ENCODE results near the gene CCDC9B. TPM values are rescaled to one million over a fixed set of nuclear protein-coding genes. Genes with fewer than 3 reads are reported as not detected.

The CCDC9B gene
- total and polyA plus RNA-seq, 2 donors (not counting 1 experiment from before 2014, with no cell fraction given), result 2.0 to 38.0 TPM

DNA sequence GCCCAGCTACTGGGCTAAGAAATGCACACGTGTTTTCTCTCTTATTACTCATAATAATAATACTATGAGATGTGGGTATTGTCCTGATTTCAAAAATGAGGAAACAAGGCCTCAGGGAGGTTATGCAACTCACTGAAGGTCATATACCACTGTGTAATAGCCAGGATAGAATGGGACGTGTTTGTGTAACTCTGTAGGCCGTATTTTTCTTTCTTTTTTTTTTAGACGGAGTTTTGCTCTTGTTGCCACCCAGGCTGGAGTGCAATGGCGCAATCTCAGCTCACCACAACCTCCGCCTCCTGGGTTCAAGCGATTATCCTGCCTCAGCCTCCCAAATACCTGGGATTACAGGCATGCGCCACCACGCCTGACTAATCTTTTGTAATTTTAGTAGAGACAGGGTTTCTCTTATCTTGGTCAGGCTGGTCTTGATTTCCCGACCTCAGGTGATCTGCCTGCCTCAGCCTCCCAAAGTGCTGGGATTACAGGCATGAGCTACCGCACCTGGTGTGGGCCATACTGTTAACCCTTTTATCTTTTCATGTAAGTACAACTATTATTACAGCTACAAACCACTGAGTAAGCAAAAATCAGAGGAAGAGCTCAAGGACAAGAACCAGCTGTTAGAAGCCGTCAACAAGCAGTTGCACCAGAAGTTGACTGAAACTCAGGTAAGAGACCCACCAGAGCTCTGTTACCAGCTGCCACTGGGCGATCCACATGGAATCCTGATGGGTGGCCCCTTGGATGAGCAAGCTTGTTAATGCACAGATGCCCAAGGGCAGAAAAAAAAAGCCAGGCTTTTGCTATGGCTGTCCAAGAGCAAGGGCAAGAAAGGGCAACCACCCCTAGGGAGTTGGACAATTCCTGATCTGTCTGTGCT, 48.4 kb upstream of the CCDC9B start:
- Histone ChIP-seq H2AFZ (ENCODE audit: low read length) (no peak overlapping the region), H3K4me3 (replicated peaks in 1 of 4; ENCODE audit: control extremely low read depth in 1 of 4, insufficient read depth in 1 of 4, low read depth in 3 of 4, low read length in 4 of 4) (no peak overlapping the region), H3K4me1 (ENCODE audit: control insufficient read depth, extremely low read depth, insufficient read depth, low read length) (peaks cover 2% of the 10 kb centered on the region), H4K20me1 (ENCODE audit: control insufficient read depth, extremely low read depth, insufficient read depth, low read length) (no peaks in the 10 kb centered on the region), H3K4me2 (ENCODE audit: extremely low read depth, insufficient read depth, low read length) (no peak overlapping the region), H3K79me2 (ENCODE audit: control insufficient read depth, insufficient read depth, low read length) (peaks cover 16% of the 10 kb centered on the region), H3K36me3 (ENCODE audit: control insufficient read depth, insufficient read depth, low read length) (peaks cover 6% of the 10 kb centered on the region), H3K9ac (ENCODE audit: insufficient read depth, low read length) (no peak overlapping the region), H3K9me3 (ENCODE audit: control insufficient read depth, insufficient read depth, low read depth, low read length) (no peaks in the 10 kb centered on the region), H3K27ac (ENCODE audit: insufficient read depth, low read length) (no peak overlapping the region), H3K27me3 (ENCODE audit: control insufficient read depth, insufficient read depth, low read length) (no peaks in the 10 kb centered on the region)
- peak in 1 of 2 donors; percentile 13 for DNase-seq (ENCODE audit: low read depth in 2 of 2)
- TF ChIP-seq, protein P1, sequence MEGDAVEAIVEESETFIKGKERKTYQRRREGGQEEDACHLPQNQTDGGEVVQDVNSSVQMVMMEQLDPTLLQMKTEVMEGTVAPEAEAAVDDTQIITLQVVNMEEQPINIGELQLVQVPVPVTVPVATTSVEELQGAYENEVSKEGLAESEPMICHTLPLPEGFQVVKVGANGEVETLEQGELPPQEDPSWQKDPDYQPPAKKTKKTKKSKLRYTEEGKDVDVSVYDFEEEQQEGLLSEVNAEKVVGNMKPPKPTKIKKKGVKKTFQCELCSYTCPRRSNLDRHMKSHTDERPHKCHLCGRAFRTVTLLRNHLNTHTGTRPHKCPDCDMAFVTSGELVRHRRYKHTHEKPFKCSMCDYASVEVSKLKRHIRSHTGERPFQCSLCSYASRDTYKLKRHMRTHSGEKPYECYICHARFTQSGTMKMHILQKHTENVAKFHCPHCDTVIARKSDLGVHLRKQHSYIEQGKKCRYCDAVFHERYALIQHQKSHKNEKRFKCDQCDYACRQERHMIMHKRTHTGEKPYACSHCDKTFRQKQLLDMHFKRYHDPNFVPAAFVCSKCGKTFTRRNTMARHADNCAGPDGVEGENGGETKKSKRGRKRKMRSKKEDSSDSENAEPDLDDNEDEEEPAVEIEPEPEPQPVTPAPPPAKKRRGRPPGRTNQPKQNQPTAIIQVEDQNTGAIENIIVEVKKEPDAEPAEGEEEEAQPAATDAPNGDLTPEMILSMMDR (conservative IDR thresholded peaks at IDR 0.05 in 1 of 2, IDR thresholded peaks at IDR 0.05 in 1 of 2; ENCODE audit: low read depth in 1 of 2, low read length in 2 of 2), result no peak
- no peak for TF ChIP-seq EZH2 (IDR thresholded peaks at IDR 0.05; ENCODE audit: low read length, missing control alignments)

DNA sequence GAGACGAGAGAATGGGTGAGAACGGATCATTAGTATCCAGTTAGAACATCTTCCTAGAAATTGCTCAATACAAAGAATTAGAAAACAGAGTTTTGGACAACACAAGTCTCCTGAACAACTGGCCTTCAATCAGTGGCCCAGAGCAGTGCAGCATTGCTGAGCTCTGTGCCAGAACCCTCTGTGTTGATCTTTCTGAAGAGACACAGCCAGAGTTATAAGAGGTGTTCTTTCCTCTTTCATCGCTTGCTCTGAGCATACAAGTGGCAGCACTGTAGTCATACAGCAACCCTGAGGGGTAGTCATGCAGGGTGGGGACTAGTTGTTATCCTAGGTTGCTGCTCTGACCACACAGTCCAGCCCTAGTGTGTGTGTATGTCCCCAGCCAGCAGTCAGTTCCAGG, 45.7 kb upstream of the CCDC9B start:
- Histone ChIP-seq H3K9me3 (ENCODE audit: control insufficient read depth, insufficient read depth, low read depth, low read length) (no peaks in the 10 kb centered on the region), H3K27me3 (ENCODE audit: control insufficient read depth, insufficient read depth, low read length) (no peaks in the 10 kb centered on the region), H3K4me2 (ENCODE audit: extremely low read depth, insufficient read depth, low read length) (no peak overlapping the region), H3K4me1 (ENCODE audit: control insufficient read depth, extremely low read depth, insufficient read depth, low read length) (peaks cover 5% of the 10 kb centered on the region), H3K27ac (ENCODE audit: insufficient read depth, low read length) (no peak overlapping the region), H3K79me2 (ENCODE audit: control insufficient read depth, insufficient read depth, low read length) (peaks cover 28% of the 10 kb centered on the region), H3K36me3 (ENCODE audit: control insufficient read depth, insufficient read depth, low read length) (peaks cover 4% of the 10 kb centered on the region), H3K4me3 (replicated peaks in 1 of 4; ENCODE audit: control extremely low read depth in 1 of 4, insufficient read depth in 1 of 4, low read depth in 3 of 4, low read length in 4 of 4) (no peak overlapping the region), H4K20me1 (ENCODE audit: control insufficient read depth, extremely low read depth, insufficient read depth, low read length) (no peaks in the 10 kb centered on the region), H2AFZ (ENCODE audit: low read length) (no peak overlapping the region), H3K9ac (ENCODE audit: insufficient read depth, low read length) (no peak overlapping the region)
- DNase-seq (ENCODE audit: low read depth in 2 of 2), result no peak
- no peak for TF ChIP-seq EZH2 (IDR thresholded peaks at IDR 0.05; ENCODE audit: low read length, missing control alignments)
- TF ChIP-seq, protein P1 (conservative IDR thresholded peaks at IDR 0.05 in 1 of 2, IDR thresholded peaks at IDR 0.05 in 1 of 2; ENCODE audit: low read depth in 1 of 2, low read length in 2 of 2), result no peak

DNA sequence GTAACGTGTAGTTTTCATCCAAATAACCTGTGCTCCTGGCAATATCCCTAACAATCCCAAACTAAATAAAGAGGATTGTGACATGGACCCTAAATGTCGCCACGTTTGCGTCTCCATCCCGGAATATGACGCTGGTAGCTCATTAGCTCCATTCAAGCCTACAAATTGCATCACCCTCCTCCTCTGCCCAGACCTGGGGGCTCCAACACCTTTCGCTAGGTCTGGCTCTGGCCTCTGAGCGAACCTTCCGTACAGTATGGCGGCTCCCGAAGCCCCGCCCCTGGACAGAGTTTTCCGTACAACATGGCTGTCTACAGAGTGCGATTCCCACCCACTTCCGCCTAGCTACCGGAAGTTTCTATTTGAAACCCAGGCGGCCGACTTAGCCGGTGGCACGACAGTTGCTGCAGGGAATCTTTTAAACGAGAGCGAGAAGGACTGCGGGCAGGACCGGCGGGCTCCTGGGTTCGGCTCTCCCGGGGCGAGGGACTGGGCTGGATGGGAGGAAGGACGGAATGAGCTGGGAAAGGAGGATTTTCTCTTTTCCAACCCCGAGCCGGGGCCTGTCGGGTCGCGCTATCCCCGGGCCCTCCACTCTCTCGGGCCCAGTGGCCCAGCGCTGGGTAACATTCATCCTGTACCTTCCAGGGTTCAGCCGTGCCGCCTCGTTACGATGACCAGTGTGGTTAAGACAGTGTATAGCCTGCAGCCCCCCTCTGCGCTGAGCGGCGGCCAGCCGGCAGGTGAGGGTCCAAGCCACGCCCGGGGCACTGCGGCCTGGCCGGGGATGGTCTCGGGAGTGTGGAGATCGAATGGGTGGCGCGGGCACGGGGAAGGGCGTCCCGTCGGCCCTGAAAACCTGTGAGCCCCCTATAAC, 42.1 kb upstream of the CCDC9B start, which contains the start of gene KNSTRN:
KNSTRN (plus strand) TSS at position 142 of the 877 bp plus-strand sequence; CDS start at position 257, 115 bp downstream.
- no peaks in the 10 kb centered on the region for H3K27me3 ChIP-seq (ENCODE audit: control insufficient read depth, insufficient read depth, low read length)
- DNase-seq (ENCODE audit: low read depth in 2 of 2), result peak; percentile 91 to 95
- H3K79me2 ChIP-seq (ENCODE audit: control insufficient read depth, insufficient read depth, low read length), result peaks cover 28% of the 10 kb centered on the region
- no peaks in the 10 kb centered on the region for H3K9me3 ChIP-seq (ENCODE audit: control insufficient read depth, insufficient read depth, low read depth, low read length)
- H3K4me3 ChIP-seq (replicated peaks in 1 of 4; ENCODE audit: control extremely low read depth in 1 of 4, insufficient read depth in 1 of 4, low read depth in 3 of 4, low read length in 4 of 4), result peak within 1 kb of the TSS; percentile 69 to 92 (median 78)
- no peaks in the 10 kb centered on the region for H4K20me1 ChIP-seq (ENCODE audit: control insufficient read depth, extremely low read depth, insufficient read depth, low read length)
- H2AFZ ChIP-seq (ENCODE audit: low read length), result peak within 1 kb of the TSS; percentile 100
- TF ChIP-seq, protein P1 (conservative IDR thresholded peaks at IDR 0.05 in 1 of 2, IDR thresholded peaks at IDR 0.05 in 1 of 2; ENCODE audit: low read depth in 1 of 2, low read length in 2 of 2), result no peak
- TF ChIP-seq EZH2 (IDR thresholded peaks at IDR 0.05; ENCODE audit: low read length, missing control alignments), result no peak
- H3K4me1 ChIP-seq (ENCODE audit: control insufficient read depth, extremely low read depth, insufficient read depth, low read length), result peaks cover 15% of the 10 kb centered on the region
- peak within 1 kb of the TSS; percentile 69 for H3K27ac ChIP-seq (ENCODE audit: insufficient read depth, low read length)
- H3K36me3 ChIP-seq (ENCODE audit: control insufficient read depth, insufficient read depth, low read length), result peaks cover 4% of the 10 kb centered on the region
- H3K9ac ChIP-seq (ENCODE audit: insufficient read depth, low read length), result peak within 1 kb of the TSS; percentile 61
- H3K4me2 ChIP-seq (ENCODE audit: extremely low read depth, insufficient read depth, low read length), result peak within 1 kb of the TSS; percentile 90
